Hematopoietic multipotent progenitor cell treated with erythropoietin and hydrocortisone succinate and interleukin-3 and kit ligand, for 6 days (in vitro differentiated cells): Measurements from ENCODE around the gene DPP3.
A peak's percentile ranks its signal among the peaks of the same experiment; 100 is the strongest.

Experiments used
- DNase-seq: peaks from one replicate; pipeline ENCODE4 v3.0.0-alpha.2; 2015

The DPP3 gene

GRCh38 chr11:66484806-66485380 is 4.7 kb downstream of the DPP3 start:
- DNase-seq = no peak

- DNase-seq = no peak
These were observed 8.7 kb downstream of the DPP3 start for GRCh38 chr11:66488957-66489356.

GRCh38 chr11:66489636-66490035 is 9.4 kb downstream of the DPP3 start:
- no peak for DNase-seq

- no peak for DNase-seq
These were observed 11.2 kb downstream of the DPP3 start for GRCh38 chr11:66491315-66491935.

DNA sequence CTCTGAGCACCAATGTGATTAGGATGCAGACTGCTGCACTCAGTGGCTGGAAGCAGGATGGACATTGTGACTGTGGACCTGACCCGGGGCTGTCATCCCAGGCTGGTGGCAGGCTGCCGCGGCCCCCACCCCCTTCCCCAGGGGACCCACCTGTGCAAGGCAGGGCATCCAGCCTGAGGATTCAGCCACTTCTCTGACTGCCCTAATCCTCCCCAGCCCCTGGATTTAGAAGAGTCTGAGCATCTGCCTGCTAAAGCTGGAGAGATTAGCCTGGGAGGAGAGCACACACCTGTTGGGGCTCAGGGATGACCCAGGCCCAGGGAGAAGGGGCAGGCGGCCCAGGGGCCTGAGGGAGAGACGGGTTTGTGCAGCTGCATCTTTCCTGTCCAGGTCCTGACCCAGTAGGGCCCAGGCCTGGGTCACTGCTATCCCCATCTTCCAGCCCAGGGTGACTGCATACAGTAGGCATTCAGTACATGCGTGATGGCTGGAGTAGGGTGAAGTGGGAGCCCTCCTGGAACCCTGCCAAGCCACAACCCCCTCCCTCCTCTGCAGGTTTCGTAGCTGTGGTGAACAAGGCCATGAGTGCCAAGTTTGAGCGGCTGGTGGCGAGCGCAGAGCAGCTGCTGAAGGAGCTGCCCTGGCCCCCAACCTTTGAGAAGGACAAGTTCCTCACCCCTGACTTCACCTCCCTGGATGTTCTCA is 12.1 kb downstream of the DPP3 start:
- DNase-seq = peak; percentile 22

- DNase-seq = no peak
These were observed 12.9 kb downstream of the DPP3 start for GRCh38 chr11:66493130-66493529.

GRCh38 chr11:66494458-66494857 is 14.2 kb downstream of the DPP3 start:
- DNase-seq = no peak

GRCh38 chr11:66494935-66495334 is 14.7 kb downstream of the DPP3 start:
- no peak for DNase-seq

DNA sequence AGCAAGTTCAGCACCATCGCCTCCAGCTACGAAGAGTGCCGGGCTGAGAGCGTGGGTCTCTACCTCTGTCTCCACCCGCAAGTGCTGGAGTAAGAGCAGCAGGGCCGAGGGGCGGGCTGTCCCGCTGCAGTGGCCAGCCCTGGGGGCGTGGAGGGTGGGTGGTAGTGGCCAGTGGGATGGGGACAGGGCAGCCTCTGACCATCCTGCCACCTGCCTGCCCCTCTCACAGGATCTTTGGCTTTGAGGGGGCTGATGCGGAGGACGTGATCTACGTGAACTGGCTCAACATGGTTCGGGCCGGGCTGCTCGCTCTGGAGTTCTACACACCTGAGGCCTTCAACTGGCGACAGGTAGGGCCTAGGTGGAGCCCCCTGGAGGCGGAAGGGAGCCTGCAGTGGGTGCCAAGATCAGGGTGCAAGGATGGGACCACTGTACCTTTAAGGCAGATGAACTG is 15.2 kb downstream of the DPP3 start:
- DNase-seq = no peak

GRCh38 chr11:66497206-66497605 is 17.0 kb downstream of the DPP3 start:
- DNase-seq = no peak

DNA sequence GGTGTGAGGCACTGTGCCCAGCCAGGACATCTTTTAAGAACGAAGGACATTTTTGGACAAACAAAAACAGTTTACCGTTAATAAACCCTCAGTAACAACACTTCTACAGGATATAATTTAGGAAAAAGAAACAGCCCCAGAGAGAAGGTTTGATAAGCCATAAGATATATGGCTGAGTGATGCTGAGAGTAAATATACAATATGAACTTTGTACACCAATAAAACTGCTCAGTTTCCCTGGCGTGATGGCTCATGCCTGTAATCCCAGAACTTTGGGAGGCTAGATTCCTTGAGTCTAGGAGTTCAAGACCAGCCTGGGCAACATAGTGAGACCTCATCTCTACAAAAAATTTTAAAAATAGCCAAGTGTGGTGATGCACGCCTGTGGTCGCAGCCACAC is 18.3 kb downstream of the DPP3 start:
- DNase-seq = no peak

GRCh38 chr11:66505276-66505816 is 25.1 kb downstream of the DPP3 start:
- DNase-seq = no peak

GRCh38 chr11:66509131-66509561 is 28.9 kb downstream of the DPP3 start:
- peak; percentile 26 for DNase-seq

- DNase-seq = peak; percentile 89
These were observed 30.2 kb downstream of the DPP3 start, which contains the start of gene BBS1 for GRCh38 chr11:66510271-66510989. Gene BBS1, plus strand, starts transcription at chr11:66510635. Its CDS starts 25 bp downstream, at chr11:66510660.

DNA sequence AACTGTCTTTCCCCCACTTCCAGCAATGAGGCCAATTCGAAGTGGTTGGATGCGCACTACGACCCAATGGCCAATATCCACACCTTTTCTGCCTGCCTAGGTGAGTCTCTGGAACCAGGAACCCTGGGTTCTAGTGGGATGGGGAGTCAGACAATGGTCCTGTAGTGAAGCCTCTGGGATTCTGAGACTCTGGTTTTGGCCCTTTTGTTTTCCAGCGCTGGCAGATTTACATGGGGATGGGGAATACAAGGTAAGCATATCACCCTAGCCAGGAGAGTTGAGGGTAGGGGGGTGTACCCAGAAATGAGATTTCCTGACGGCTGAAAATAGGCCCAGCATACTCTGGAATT is 30.7 kb downstream of the DPP3 start:
- DNase-seq = no peak

GRCh38 chr11:66523611-66524010 is 43.4 kb downstream of the DPP3 start:
- no peak for DNase-seq

- DNase-seq = no peak
These were observed 44.2 kb downstream of the DPP3 start for GRCh38 chr11:66524304-66525040.

GRCh38 chr11:66529069-66529468 is 48.8 kb downstream of the DPP3 start:
- no peak for DNase-seq

DNA sequence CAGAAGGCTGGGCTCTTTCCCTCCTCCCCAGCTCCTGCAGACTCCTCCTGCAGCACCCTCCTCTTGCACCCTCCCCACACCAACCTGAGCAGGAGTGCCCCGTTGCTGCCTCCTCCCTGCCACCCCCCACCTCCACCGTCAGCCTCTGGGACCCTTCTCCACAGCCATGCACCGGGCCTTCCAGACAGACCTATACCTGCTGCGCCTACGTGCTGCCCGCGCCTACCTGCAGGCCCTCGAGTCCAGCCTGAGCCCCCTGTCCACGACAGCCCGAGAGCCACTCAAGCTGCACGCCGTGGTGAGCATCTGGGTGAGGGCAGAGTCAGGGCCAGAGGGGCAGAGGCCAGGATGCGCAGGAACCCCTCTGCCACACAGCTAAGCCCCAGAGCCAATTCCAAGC is 49.4 kb downstream of the DPP3 start:
- no peak for DNase-seq

DNA sequence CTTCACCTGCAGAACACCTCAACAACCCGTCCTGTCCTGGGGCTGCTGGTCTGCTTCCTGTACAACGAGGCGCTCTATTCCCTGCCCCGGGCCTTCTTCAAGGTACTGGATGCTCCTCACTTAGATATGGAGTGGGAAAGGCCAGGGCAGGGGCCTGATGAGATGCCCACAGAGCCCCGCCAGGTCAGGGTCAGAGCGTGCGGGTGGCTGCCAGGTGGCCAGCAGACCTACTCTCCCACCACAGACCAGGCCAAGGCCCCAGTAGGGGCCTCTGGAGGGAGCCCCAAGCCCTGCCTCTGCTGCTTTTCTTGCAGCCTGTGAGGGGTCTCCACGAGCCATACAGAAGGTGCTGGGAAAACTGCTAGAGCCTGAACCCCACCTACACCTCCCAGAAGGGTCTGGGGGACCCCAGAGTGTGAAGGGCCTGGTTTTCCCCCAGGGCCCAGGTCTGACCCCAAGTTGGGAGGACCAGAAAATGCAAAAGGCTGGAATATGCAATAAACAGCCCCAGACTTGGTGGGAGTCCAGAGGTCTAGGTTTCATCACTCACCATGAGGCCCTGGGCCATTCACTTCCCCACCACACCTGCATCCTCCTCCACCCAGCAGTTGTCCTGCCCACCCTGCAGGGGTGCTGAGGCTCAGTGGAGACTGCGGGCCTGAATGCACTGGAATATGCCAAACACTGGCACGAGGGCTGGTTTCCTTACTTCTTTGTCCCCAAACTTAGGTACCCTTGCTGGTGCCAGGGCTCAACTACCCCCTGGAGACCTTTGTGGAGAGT is 50.9 kb downstream of the DPP3 start:
- DNase-seq = no peak

- DNase-seq = no peak
These were observed 51.6 kb downstream of the DPP3 start for GRCh38 chr11:66531841-66532240.

- no peak for DNase-seq
These were observed 52.5 kb downstream of the DPP3 start for GRCh38 chr11:66532784-66533183.
